ENCODE results near the gene RIOK2.
"Not testable (repeated sequence)": the region's sequence is repeated elsewhere in the genome, so short reads cannot be mapped to it uniquely, and the experiment has no call there.

The RIOK2 gene

DNA sequence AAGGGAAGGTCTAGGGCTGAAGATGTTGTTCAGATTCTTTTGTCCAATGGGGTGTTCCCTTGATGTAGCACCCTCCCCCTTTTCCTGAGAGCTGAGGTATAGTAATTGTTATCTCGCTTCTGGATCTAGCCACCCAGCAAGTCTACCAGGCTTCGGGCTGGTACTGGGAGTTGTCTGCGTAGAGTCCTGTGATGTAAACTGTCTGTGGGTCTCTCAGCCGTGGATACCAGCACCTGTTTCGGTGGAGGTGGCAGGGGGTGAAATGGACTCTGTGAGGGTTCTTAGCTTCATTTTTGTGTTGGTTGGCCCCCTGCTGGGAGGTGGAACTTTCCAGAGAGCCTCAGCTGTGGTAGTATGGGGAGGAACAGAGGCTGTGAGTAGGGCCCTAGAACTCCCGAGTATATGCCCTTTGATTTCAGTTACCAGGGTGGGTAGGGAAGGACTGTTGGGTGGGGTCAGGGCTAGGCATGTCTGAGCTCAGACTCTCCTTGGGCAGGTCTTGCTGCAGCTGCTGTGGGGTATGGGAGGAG lies 25.2 kb upstream of the RIOK2 start:
- Histone ChIP-seq H3K9ac (no peak overlapping the region), H3K4me3 (ENCODE audit: low read depth, low read length) (no peak overlapping the region), H3K4me2 (ENCODE audit: low read length) (no peak overlapping the region), H2AFZ (no peak overlapping the region), H3K9me3 (ENCODE audit: control insufficient read depth, low read length) (no peaks in the 10 kb centered on the region), H3K27ac (no peak overlapping the region), H3K27me3 (ENCODE audit: control insufficient read depth, insufficient read depth, low read length) (no peaks in the 10 kb centered on the region), H3K4me1 (no peaks in the 10 kb centered on the region), H3K36me3 (ENCODE audit: control insufficient read depth, insufficient read depth, low read length) (no peaks in the 10 kb centered on the region), H3K79me2 (no peaks in the 10 kb centered on the region)
- TF ChIP-seq CTCF (IDR thresholded peaks at IDR 0.05), result no peak

DNA sequence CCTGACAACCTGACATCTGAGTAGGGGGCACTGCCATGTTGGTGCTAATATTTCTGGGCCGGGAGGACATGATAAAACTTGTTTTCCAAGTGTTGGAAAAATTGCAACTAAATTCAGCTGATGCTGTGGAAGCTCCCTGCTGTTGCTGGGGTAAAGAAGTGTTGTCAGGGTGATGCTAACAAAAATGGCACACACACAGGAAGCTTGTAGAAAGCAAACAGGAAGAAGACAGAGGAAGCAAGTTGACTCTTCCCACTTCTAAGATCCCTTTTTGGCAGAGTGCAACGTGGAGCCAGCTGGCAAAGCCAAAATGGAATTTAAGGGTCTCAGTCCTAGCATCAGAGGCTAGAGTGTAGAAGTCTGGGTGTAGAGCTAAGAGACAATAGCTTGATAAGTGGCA lies 11.3 kb upstream of the RIOK2 start:
- no peaks in the 10 kb centered on the region for H3K36me3 ChIP-seq (ENCODE audit: control insufficient read depth, insufficient read depth, low read length)
- no peak overlapping the region for H3K27ac ChIP-seq
- no peak for TF ChIP-seq CTCF (IDR thresholded peaks at IDR 0.05)
- H3K9ac ChIP-seq, result no peak overlapping the region
- H3K27me3 ChIP-seq (ENCODE audit: control insufficient read depth, insufficient read depth, low read length), result no peaks in the 10 kb centered on the region
- no peaks in the 10 kb centered on the region for H3K9me3 ChIP-seq (ENCODE audit: control insufficient read depth, low read length)
- H2AFZ ChIP-seq, result no peak overlapping the region
- no peaks in the 10 kb centered on the region for H3K4me1 ChIP-seq
- no peaks in the 10 kb centered on the region for H3K79me2 ChIP-seq
- H3K4me2 ChIP-seq (ENCODE audit: low read length), result no peak overlapping the region
- H3K4me3 ChIP-seq (ENCODE audit: low read depth, low read length), result no peak overlapping the region

DNA sequence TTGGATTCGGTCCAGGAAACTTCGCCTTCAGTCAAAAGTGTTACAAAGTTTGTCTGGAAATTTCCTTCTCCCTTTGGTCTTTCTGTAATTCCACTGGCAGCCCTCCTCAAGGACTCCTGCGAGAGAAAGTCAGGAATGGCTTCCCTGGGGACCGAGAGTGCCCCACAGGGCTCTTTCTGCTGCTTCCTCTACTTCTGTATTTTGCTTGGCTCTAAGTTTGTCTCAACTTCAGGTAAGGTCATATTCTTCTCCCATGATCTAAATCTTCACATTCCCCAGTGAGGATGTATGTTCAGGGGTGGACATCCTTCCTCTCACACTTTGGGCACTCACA lies 10.3 kb upstream of the RIOK2 start:
- no peaks in the 10 kb centered on the region for H3K9me3 ChIP-seq (ENCODE audit: control insufficient read depth, low read length)
- no peaks in the 10 kb centered on the region for H3K27me3 ChIP-seq (ENCODE audit: control insufficient read depth, insufficient read depth, low read length)
- no peak for TF ChIP-seq CTCF (IDR thresholded peaks at IDR 0.05)
- no peak overlapping the region for H3K4me3 ChIP-seq (ENCODE audit: low read depth, low read length)
- no peaks in the 10 kb centered on the region for H3K4me1 ChIP-seq
- H3K4me2 ChIP-seq (ENCODE audit: low read length), result no peak overlapping the region
- no peaks in the 10 kb centered on the region for H3K36me3 ChIP-seq (ENCODE audit: control insufficient read depth, insufficient read depth, low read length)
- H3K79me2 ChIP-seq, result no peaks in the 10 kb centered on the region
- H3K9ac ChIP-seq, result no peak overlapping the region
- H3K27ac ChIP-seq, result no peak overlapping the region
- no peak overlapping the region for H2AFZ ChIP-seq

- no peak overlapping the region for H3K27ac ChIP-seq
- H3K36me3 ChIP-seq (ENCODE audit: control insufficient read depth, insufficient read depth, low read length), result no peaks in the 10 kb centered on the region
- H3K9ac ChIP-seq, result no peak overlapping the region
- no peak overlapping the region for H3K4me3 ChIP-seq (ENCODE audit: low read depth, low read length)
- H3K9me3 ChIP-seq (ENCODE audit: control insufficient read depth, low read length), result no peaks in the 10 kb centered on the region
- H2AFZ ChIP-seq, result no peak overlapping the region
- H3K27me3 ChIP-seq (ENCODE audit: control insufficient read depth, insufficient read depth, low read length), result no peaks in the 10 kb centered on the region
- no peaks in the 10 kb centered on the region for H3K79me2 ChIP-seq
- H3K4me1 ChIP-seq, result no peaks in the 10 kb centered on the region
- H3K4me2 ChIP-seq (ENCODE audit: low read length), result no peak overlapping the region
- no peak for TF ChIP-seq CTCF (IDR thresholded peaks at IDR 0.05)
Observed at GRCh38 chr5:97192580-97193354, 9.7 kb upstream of the RIOK2 start.

DNA sequence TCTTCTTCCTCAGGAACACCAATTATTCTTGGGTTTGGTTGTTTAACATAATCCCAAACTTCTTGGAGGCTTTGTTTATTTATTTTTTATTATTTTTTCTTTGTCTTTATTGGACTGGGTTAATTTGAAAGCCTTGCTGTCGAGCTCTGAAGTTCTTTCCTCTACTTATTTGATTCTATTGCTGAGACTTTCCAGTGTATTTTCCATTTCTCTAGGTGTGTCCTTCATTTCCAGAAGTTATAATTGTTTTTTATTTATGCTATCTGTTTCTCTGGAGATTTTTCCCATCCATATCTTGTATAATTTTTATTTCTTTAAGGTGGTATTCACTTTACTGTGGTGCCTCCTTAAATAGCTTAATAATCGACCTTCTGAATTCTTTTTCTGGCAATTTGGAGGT lies 8.8 kb upstream of the RIOK2 start:
- H3K36me3 ChIP-seq (ENCODE audit: control insufficient read depth, insufficient read depth, low read length), result no peaks in the 10 kb centered on the region
- H3K9ac ChIP-seq, result no peak overlapping the region
- no peak overlapping the region for H3K27ac ChIP-seq
- H3K4me3 ChIP-seq (ENCODE audit: low read depth, low read length), result no peak overlapping the region
- no peaks in the 10 kb centered on the region for H3K27me3 ChIP-seq (ENCODE audit: control insufficient read depth, insufficient read depth, low read length)
- H3K9me3 ChIP-seq (ENCODE audit: control insufficient read depth, low read length), result no peaks in the 10 kb centered on the region
- no peaks in the 10 kb centered on the region for H3K79me2 ChIP-seq
- no peak overlapping the region for H3K4me2 ChIP-seq (ENCODE audit: low read length)
- H2AFZ ChIP-seq, result no peak overlapping the region
- H3K4me1 ChIP-seq, result no peaks in the 10 kb centered on the region
- TF ChIP-seq CTCF (IDR thresholded peaks at IDR 0.05), result no peak

- H3K9ac ChIP-seq; H2AFZ ChIP-seq; H3K4me1 ChIP-seq; H3K27me3 ChIP-seq (ENCODE audit: control insufficient read depth, insufficient read depth, low read length); H3K79me2 ChIP-seq; H3K9me3 ChIP-seq (ENCODE audit: control insufficient read depth, low read length); H3K4me3 ChIP-seq (ENCODE audit: low read depth, low read length); H3K36me3 ChIP-seq (ENCODE audit: control insufficient read depth, insufficient read depth, low read length); H3K4me2 ChIP-seq (ENCODE audit: low read length); H3K27ac ChIP-seq: not testable (repeated sequence)
Observed at GRCh38 chr5:97189523-97189922, 6.5 kb upstream of the RIOK2 start.

Measured in parathyroid adenoma (tissue), 2 donors.